Skeletal muscle satellite cell (primary cell): ENCODE results near the gene AIP.
"Not testable (repeated sequence)": the region's sequence is repeated elsewhere in the genome, so short reads cannot be mapped to it uniquely, and the experiment has no call there.

Experiments
- H3K27me3 ChIP-seq: 2 replicates; pipeline ENCODE4 v1.7.0; 2013; ENCODE audit warnings: low read length; ENCODE audit not compliant: control insufficient read depth, insufficient read depth
- H3K36me3 ChIP-seq: 2 replicates; pipeline ENCODE4 v1.7.0; 2013; ENCODE audit warnings: mild to moderate bottlenecking, control low read depth, low read length; ENCODE audit not compliant: insufficient read depth
- H3K4me1 ChIP-seq: 2 replicates; pipeline ENCODE4 v1.7.0; 2013; ENCODE audit warnings: low read length; ENCODE audit not compliant: control insufficient read depth, insufficient read depth
- H3K4me2 ChIP-seq: 2 replicates; pipeline ENCODE4 v1.7.0; 2013; ENCODE audit warnings: mild to moderate bottlenecking, low read length
- H3K4me3 ChIP-seq: 2 replicates; pipeline ENCODE4 v1.7.0; 2013; ENCODE audit warnings: low read length
- H3K9ac ChIP-seq: 2 replicates; pipeline ENCODE4 v1.7.0; 2013; ENCODE audit warnings: mild to moderate bottlenecking, low read depth, low read length, moderate library complexity
- H3K9me3 ChIP-seq: replicated peaks from 2 replicates; pipeline ENCODE4 v1.7.0; 2013; ENCODE audit warnings: mild to moderate bottlenecking, control low read depth, low read length

Gene AIP

DNA sequence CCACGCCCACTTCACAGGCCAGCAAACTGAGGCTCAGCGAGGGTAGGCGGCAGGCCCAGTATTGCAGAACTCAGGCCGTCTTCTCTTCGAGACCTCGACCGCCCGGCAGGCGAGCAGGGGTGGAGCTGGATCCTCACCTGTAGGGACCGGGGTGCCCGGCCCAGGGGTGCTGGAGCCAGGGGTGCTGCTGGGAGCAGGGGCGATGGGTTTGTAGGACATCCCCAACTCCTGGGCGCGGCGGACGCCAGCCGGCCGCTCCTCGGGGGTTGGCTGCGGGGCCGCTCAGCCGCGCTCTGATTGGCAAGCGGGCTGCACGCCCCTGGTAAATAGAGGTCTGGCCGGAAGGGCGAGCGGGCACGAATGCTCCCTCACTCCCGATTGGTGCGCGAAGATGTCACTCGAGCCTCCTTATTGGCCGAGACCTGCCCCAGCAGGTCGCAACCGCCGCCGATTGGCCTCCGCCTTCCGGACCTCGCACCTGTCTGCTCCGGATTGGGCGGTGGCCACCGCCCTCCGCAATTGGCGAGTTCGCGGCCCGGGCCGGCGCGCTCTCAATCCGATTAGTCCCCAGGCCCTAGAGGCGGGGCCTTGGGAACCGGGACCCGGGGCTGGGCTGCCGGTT, 25.1 kb downstream of the AIP start, which contains the start of gene CDK2AP2:
CDK2AP2 (minus strand) TSS at position 299 of the 622 bp plus-strand sequence; CDS start at position 219, 80 bp downstream.
- H3K27me3 ChIP-seq: no peaks in the 10 kb centered on the region
- H3K9ac ChIP-seq: peak within 1 kb of the TSS; percentile 84
- peak within 1 kb of the TSS; percentile 91 for H3K4me3 ChIP-seq
- H3K4me1 ChIP-seq: peaks cover 27% of the 10 kb centered on the region
- H3K4me2 ChIP-seq: peak within 1 kb of the TSS; percentile 88
- H3K36me3 ChIP-seq: no peaks in the 10 kb centered on the region
- no peaks in the 10 kb centered on the region for H3K9me3 ChIP-seq

DNA sequence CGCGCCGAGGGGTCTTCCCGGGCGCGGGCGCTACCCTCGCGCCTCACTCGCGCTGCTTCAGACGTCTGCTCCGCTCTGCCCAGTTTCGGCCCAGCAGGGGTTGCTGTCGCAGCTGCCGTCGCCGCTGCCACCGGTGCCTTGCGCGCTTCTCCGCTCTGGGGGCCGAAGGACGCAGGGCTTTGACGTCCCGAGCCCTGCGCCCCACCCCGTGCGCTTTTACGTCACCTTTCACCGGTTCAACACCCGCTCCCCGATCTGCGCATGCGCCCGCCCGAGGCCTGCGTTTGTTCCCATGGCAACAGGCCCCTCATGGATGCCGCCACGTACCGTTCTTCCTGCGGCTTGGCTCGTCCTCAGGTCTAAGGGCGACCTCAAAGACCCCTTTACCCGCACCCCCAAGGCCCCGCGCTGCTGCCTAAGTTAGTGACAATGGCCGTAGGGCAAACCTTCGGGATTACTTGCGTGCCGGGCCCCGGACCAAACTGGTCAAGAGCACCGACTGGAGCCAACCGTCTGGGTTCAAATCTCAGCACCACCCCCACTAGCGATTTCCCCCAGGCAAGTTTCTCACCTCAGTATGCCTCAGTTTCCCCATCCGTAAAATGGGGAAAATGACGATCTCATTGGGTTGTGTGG, 25.8 kb downstream of the AIP start:
- Histone ChIP-seq H3K9ac (peak overlapping the region; percentile 84), H3K36me3 (no peaks in the 10 kb centered on the region), H3K4me1 (peaks cover 26% of the 10 kb centered on the region), H3K4me3 (peak overlapping the region; percentile 91), H3K27me3 (no peaks in the 10 kb centered on the region), H3K4me2 (peak overlapping the region; percentile 88), H3K9me3 (no peaks in the 10 kb centered on the region)

DNA sequence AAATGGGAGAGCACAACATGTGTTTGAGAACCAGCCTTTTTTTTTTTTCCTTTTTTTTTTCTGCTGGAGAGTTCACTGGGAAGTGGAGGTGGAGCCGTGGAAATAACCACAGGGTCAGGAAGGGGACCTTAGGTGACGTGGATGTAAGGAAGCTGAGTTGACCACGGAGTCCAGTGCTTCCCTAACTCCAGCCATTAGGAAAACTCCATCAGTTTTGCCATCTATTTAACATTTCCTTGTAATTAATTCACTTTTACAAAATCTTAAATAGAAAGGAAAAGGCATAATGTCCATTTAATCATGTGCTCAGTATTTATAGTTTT, 27.2 kb downstream of the AIP start:
- Histone ChIP-seq H3K4me3 (no peak overlapping the region), H3K36me3 (no peaks in the 10 kb centered on the region), H3K4me1 (peaks cover 21% of the 10 kb centered on the region), H3K9me3 (no peaks in the 10 kb centered on the region), H3K27me3 (peaks cover 6% of the 10 kb centered on the region), H3K4me2 (no peak overlapping the region), H3K9ac (no peak overlapping the region)

DNA sequence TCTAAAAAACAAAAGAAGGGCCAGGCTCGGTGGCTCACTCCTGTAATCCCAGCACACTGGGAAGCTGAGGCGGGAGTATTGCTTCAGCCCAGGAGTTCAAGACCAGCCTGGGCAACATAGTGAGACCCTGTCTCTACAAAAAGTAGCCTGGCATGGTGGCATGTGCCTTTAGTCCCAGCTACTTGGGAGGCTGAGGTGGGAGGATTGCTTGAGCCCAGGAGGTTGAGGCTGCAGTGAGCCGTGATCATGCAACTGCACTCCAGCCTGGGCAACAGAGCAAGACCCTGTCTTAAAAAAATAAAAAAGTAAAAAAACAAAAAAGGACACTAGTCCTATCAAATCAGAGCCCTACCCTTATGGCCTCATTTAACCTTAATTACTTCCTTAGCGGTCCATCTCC, 28.7 kb downstream of the AIP start:
- H3K36me3 ChIP-seq, H3K4me2 ChIP-seq, H3K9ac ChIP-seq, H3K9me3 ChIP-seq, H3K4me3 ChIP-seq: not testable (repeated sequence)
- H3K4me1 ChIP-seq: peaks cover 14% of the 10 kb centered on the region
- peaks cover 12% of the 10 kb centered on the region for H3K27me3 ChIP-seq

DNA sequence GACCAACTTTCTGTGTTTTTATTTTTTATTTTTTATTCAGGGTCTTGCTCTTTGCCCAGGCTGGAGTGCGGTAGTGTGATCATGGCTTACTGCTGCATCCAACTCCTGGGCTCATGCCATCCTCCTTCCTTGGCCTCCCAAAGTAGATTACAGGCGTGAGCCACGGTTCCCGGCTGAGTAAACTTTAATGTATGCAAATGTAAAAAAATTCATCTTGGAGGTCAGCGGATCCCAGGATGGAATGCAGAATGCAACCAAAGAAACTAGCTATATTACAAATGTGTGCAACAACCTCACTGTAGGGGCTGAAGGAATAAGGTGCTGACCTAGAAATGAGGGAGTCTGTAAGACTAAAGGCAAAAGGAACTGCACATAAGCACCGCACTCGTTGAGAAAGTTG, 31.3 kb downstream of the AIP start:
- Histone ChIP-seq H3K4me2 (no peak overlapping the region), H3K9me3 (no peaks in the 10 kb centered on the region), H3K9ac (no peak overlapping the region), H3K27me3 (peaks cover 28% of the 10 kb centered on the region), H3K4me1 (no peaks in the 10 kb centered on the region), H3K4me3 (no peak overlapping the region), H3K36me3 (no peaks in the 10 kb centered on the region)

DNA sequence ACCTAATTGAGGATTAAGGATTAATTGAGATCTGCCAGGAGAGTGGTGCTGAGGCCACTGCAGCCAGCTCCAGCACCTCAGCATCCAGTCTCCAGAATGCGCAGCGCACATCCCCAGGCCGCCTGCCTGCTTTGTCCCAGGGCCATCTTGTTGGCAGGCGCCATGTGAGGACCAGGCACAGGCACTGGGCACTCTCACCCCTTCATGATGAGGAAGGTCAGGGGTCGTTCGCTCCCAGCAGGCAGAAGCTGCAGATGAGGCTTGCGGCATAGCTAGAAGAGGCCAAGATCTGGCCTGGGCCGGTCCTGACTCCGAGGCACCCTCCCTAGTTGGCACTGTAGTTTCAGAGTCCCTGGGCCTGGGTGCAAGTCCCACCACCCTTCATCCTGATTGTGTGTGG, 34.0 kb downstream of the AIP start:
- no peak overlapping the region for H3K4me2 ChIP-seq
- H3K4me3 ChIP-seq: no peak overlapping the region
- H3K9ac ChIP-seq: no peak overlapping the region
- H3K9me3 ChIP-seq: no peaks in the 10 kb centered on the region
- peaks cover 36% of the 10 kb centered on the region for H3K27me3 ChIP-seq
- no peaks in the 10 kb centered on the region for H3K36me3 ChIP-seq
- H3K4me1 ChIP-seq: no peaks in the 10 kb centered on the region

DNA sequence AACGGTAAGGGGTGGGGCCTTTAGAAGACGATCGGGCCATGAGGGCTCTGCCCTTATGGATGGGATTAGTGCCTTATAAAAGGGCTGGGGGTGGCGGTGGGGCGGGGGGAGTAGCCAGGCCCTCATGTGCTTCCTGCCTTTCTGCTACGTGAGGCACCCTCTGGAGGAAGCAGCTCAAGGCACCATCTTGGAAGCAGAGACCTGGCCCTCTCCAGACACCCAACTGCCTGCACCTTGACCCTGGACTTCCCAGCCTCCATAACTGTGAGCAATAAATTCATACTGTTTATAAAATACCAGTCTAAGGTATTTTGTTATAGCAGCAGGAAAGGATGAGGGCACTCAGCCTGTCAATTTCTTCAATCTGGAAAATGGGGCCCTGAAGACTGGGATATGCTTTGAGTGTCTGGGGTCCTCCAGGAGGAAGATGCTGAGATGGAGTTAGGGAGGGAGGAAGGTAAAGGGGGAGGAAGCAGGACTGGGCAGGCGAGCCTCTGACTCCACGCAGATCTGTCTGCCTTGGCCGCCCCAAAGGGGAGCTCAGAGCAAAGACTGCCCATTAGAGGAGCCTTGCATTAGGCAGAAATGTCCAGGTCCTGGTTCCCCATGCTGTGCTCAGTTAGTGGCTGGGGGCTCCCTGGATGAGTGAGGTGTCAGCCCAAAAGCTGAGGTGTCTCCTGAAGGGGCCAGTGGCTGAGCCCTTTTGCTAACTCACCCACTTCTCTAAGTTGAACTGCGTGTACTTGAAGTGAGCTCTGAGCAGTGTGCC, 35.1 kb downstream of the AIP start:
- H3K4me2 ChIP-seq: no peak overlapping the region
- H3K36me3 ChIP-seq: no peaks in the 10 kb centered on the region
- no peak overlapping the region for H3K4me3 ChIP-seq
- no peaks in the 10 kb centered on the region for H3K9me3 ChIP-seq
- H3K9ac ChIP-seq: no peak overlapping the region
- H3K27me3 ChIP-seq: peaks cover 42% of the 10 kb centered on the region
- no peaks in the 10 kb centered on the region for H3K4me1 ChIP-seq

DNA sequence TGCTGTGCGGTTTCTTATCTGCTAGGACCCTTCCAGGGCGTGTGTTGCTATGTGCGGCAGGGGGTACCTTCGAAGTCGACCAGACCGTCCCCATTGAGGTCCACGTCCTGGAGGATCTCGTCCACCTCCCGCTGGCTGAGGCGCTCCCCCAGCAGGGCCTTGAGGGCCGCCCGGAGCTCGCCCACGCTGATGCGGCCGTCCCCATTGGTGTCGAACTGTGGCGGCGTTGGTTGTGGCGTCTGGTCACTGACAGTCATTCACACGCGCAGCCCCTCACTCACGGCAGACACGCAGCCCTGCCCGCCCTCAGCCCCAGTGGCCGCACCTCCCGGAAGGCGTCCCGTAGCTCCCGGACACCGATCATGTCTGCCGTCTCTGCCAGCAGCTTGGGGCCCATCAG, 36.9 kb downstream of the AIP start:
- Histone ChIP-seq H3K4me2 (no peak overlapping the region), H3K4me1 (no peaks in the 10 kb centered on the region), H3K9me3 (no peaks in the 10 kb centered on the region), H3K9ac (no peak overlapping the region), H3K27me3 (peaks cover 51% of the 10 kb centered on the region), H3K4me3 (no peak overlapping the region), H3K36me3 (no peaks in the 10 kb centered on the region)

DNA sequence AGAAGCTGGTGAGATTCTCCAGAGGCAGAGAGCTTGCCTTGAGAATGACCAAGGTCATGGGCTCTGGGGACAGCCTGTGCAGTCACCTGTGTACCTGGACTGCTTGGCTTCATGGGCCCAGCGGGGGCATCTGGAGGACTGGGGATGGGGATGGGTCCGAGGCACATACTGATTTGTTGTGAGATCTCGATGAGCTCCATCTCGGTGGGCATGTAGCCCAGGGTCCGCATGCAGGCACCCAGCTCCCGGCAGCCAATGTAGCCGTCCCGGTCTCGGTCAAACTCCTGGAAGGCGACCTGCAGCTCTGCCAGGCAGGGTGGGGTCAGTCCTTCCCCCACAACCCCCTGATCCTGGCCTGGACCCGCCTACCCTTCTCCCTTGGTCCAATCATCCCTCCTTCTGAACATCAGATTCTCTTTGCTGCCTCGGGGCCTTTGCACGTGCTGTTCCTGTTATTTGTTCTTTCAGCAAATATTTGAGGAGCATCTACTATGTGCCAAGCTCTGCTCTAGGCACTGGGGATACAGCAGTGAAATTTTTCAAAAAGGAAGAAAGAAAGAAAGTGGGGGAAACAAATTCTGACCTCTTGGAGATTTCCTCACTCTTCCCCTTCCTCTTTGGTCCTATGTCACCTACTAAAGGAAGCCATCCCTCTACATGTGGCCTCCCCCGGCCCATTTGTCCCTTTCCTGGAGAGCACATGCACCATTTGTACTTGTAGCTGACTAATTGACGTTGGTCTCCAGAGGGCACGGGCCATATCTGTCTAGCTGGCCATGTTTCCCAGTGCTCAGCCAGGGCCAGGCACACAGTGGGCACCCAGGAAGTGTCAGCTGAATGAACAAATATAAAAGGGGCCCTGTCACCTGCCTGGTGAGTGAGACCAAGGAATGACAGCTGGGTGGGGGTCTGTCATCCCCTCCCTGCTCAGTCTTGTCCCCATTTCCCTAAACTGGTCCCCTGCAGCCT, 38.3 kb downstream of the AIP start:
- no peak overlapping the region for H3K4me2 ChIP-seq
- H3K27me3 ChIP-seq: peaks cover 54% of the 10 kb centered on the region
- H3K4me1 ChIP-seq: no peaks in the 10 kb centered on the region
- H3K9me3 ChIP-seq: no peaks in the 10 kb centered on the region
- H3K36me3 ChIP-seq: no peaks in the 10 kb centered on the region
- H3K4me3 ChIP-seq: no peak overlapping the region
- no peak overlapping the region for H3K9ac ChIP-seq

DNA sequence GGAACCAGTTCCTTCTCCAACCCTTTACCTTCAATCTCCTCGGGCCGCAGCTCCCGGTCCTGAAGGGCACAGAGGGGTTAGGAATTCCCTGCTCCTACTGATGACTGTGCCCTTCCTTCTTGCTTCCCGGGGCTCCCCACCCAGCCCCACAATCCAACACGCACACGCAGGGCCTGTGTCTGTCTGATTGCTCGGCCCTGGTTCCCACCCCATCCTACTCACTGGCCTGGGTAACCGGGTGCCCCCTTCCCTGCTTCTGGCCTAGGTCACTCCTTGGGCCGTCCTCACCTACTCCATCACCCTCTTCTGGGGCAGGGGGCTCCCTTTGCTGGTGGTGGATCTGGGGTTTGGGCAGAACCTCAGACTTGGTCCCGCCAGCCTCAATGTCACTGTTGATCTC, 39.1 kb downstream of the AIP start:
- no peaks in the 10 kb centered on the region for H3K4me1 ChIP-seq
- no peak overlapping the region for H3K4me3 ChIP-seq
- no peak overlapping the region for H3K4me2 ChIP-seq
- H3K9me3 ChIP-seq: no peaks in the 10 kb centered on the region
- no peaks in the 10 kb centered on the region for H3K36me3 ChIP-seq
- H3K9ac ChIP-seq: no peak overlapping the region
- peaks cover 52% of the 10 kb centered on the region for H3K27me3 ChIP-seq

DNA sequence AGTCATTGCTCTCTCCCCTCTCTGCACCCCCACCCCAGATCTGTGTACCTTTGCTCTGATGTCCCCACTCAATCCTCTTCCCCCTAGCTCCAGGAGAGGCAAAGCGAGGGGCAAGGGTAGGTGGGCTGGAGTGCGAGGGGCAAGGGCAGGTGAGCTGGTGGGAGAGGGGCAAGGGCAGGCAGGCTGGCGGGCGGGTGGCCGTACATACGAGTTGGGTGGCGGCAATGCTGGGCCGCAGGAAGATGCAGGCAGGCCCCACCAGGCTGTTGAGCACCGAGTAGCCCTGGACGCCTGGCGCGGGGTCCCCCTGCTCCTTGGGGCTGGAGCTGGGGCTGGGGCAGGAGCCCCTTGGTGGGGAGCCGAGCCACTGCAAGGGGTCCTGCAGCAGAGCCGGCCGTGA, 39.5 kb downstream of the AIP start:
- H3K9ac ChIP-seq: no peak overlapping the region

More for the DNA sequence above, 39.5 kb downstream of the AIP start:
- Histone ChIP-seq H3K9me3 (no peaks in the 10 kb centered on the region), H3K4me3 (no peak overlapping the region), H3K27me3 (peaks cover 51% of the 10 kb centered on the region), H3K4me2 (no peak overlapping the region), H3K36me3 (no peaks in the 10 kb centered on the region), H3K4me1 (no peaks in the 10 kb centered on the region)
